Dendritic cell treated with granulocyte-macrophage colony-stimulating factor and Interleukin-4, amounts not matched to agents 40 ng/mL and 50 ng/mL, for 4 days (primary cell): Measurements from ENCODE around the gene PROKR2.

ENCODE experiments used
- H3K27ac Mint-ChIP-seq: one replicate; pipeline ENCODE4 v1.8.0; 2022; ENCODE audit warnings: mild to moderate bottlenecking, mixed read lengths
- H3K27me3 Mint-ChIP-seq: one replicate; pipeline ENCODE4 v1.8.0; 2022; ENCODE audit warnings: mild to moderate bottlenecking, mixed read lengths
- H3K36me3 Mint-ChIP-seq: one replicate; pipeline ENCODE4 v1.8.0; 2022; ENCODE audit warnings: low read depth, mixed read lengths
- H3K4me1 Mint-ChIP-seq: one replicate; pipeline ENCODE4 v1.8.0; 2022; ENCODE audit warnings: low read depth, mixed read lengths
- H3K4me3 Mint-ChIP-seq: one replicate; pipeline ENCODE4 v1.8.0; 2022; ENCODE audit warnings: mild to moderate bottlenecking, moderate library complexity, mixed read lengths
- H3K9me3 Mint-ChIP-seq: one replicate; pipeline ENCODE4 v1.8.0; 2022; ENCODE audit warnings: mixed read lengths
- intact Hi-C: fragments of 100-400 bp; cut with micrococcal nuclease; formaldehyde crosslinking; loops from one replicate; pipeline ENCODE4 v1.15.0; 2022

The PROKR2 gene

GRCh38 chr20:5327356-5327755, 10.6 kb upstream of the PROKR2 start:
- Mint-ChIP-seq H3K4me3 (no peak overlapping the region), H3K27ac (no peak overlapping the region), H3K27me3 (peaks cover 19% of the 10 kb centered on the region), H3K4me1 (no peaks in the 10 kb centered on the region), H3K36me3 (no peaks in the 10 kb centered on the region), H3K9me3 (no peaks in the 10 kb centered on the region)
- intact Hi-C loops = no loop called here

- H3K27me3 Mint-ChIP-seq = peaks cover 65% of the 10 kb centered on the region
- intact Hi-C loops = no loop called here
- H3K4me3 Mint-ChIP-seq = no peak overlapping the region
Measured at GRCh38 chr20:5315807-5316187, 957 bp downstream of the PROKR2 start.

GRCh38 chr20:5313916-5314315, 2.8 kb downstream of the PROKR2 start:
- intact Hi-C loops = no loop called here
- Mint-ChIP-seq H3K4me1 (no peaks in the 10 kb centered on the region), H3K27ac (no peak overlapping the region), H3K9me3 (peaks cover 21% of the 10 kb centered on the region), H3K36me3 (no peaks in the 10 kb centered on the region), H3K4me3 (no peak overlapping the region), H3K27me3 (peaks cover 60% of the 10 kb centered on the region)

More at GRCh38 chr20:5315807-5316187, 957 bp downstream of the PROKR2 start:
- no peak overlapping the region for H3K27ac Mint-ChIP-seq
- H3K4me1 Mint-ChIP-seq = no peaks in the 10 kb centered on the region
- peaks cover 3% of the 10 kb centered on the region for H3K9me3 Mint-ChIP-seq
- no peaks in the 10 kb centered on the region for H3K36me3 Mint-ChIP-seq

DNA sequence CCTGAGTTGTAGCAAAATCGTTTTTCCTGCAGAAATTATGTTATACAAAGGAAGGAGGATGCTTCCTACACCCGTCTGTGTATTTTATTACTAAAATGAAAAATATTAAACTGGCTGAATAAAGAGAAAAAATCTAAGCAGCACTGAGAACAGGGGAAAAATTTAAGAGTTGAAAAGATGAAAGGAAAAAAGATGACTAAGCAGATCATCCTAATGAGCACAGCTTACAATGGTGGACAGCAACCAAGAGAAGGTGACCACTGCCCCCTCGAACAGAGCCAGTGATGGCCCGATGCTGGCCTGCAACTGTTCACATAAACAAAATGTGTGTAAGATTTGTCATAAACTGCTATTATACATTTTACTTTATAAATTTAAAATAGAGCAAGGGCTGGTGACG, 4.2 kb downstream of the PROKR2 start:
- peaks cover 46% of the 10 kb centered on the region for H3K27me3 Mint-ChIP-seq
- H3K9me3 Mint-ChIP-seq = peaks cover 35% of the 10 kb centered on the region
- no peak overlapping the region for H3K27ac Mint-ChIP-seq
- H3K36me3 Mint-ChIP-seq = no peaks in the 10 kb centered on the region
- intact Hi-C loops = no loop called here
- no peaks in the 10 kb centered on the region for H3K4me1 Mint-ChIP-seq
- H3K4me3 Mint-ChIP-seq = no peak overlapping the region

DNA sequence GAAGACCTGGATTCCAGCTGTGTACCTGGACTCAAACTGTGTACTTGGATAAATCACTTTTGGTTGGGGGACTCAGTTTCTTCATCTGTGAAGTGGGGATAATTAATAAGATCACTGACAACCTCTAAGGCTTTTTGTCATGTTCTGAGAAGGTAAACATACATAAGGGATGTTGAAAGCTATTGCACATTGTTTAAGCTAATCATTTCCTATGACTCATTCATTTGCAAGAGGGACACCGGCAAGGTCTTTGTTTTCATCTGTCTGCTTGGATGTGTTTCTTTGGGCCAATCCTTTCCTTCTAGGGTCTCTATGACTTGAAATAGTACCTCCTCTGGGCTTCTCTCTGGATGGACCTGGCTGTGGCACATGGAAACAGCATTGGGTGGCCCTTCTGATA, 6.8 kb downstream of the PROKR2 start:
- Mint-ChIP-seq H3K4me1 (no peaks in the 10 kb centered on the region), H3K36me3 (no peaks in the 10 kb centered on the region), H3K9me3 (peaks cover 54% of the 10 kb centered on the region), H3K4me3 (no peak overlapping the region), H3K27ac (no peak overlapping the region), H3K27me3 (peaks cover 25% of the 10 kb centered on the region)
- intact Hi-C loops = no loop called here

DNA sequence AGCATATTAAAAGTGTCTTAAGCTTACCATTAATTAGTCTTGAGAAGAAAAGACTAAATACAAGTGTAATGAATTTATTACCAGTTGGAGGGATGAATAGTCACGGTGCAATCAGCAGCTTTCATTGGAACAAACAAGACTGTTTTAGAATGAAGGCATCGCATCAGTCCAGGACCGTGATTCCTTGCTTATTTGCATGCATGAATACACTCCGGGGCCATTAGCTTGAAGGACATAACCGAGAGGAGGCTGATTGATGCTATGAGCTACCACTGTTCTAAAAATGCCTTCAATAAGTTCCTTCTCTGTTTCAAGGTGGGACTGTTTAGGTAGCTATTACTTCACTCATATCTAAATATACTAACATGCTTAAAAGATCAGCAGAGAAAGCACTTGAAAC, 17.9 kb downstream of the PROKR2 start:
- H3K9me3 Mint-ChIP-seq = no peaks in the 10 kb centered on the region
- no peaks in the 10 kb centered on the region for H3K4me1 Mint-ChIP-seq
- no peak overlapping the region for H3K4me3 Mint-ChIP-seq
- H3K27me3 Mint-ChIP-seq = peaks cover 15% of the 10 kb centered on the region
- no peaks in the 10 kb centered on the region for H3K36me3 Mint-ChIP-seq
- intact Hi-C loops = no loop called here
- no peak overlapping the region for H3K27ac Mint-ChIP-seq

DNA sequence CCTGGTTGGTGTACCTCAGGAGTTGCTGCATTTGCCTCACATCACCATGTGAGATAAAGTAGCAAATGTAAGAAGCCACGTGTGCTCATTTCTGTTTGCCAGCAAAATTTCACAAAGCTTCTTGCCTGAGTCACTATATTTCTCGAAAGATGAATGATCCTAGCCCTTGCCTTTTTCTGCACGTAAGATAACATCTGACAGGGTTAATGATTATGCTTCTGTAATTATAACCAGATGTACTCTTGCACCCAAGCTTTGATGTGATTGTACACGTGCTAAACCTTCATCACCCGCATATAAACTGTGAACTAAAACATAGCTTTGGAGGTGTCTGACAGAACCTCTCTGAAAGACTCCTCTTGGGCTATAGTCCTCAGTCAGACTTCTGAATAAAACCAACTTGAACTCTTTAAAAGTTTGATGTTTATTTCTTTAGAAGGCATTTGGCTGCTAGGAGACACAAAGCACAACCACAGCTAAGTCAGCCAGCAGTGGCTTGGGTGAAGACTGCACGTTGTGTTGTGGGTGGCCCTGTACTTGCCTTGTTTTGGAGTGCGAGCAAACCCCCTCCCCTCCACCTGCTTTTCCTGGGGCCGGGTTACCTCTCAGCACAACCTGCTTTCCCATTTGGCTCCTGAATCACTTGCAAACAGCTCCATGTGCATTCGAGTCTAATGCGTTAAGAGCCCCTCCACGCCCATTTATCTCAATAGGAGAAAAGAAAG, 19.3 kb downstream of the PROKR2 start:
- no peak overlapping the region for H3K27ac Mint-ChIP-seq
- no peak overlapping the region for H3K4me3 Mint-ChIP-seq
- H3K4me1 Mint-ChIP-seq = no peaks in the 10 kb centered on the region
- no peaks in the 10 kb centered on the region for H3K36me3 Mint-ChIP-seq
- H3K27me3 Mint-ChIP-seq = peaks cover 20% of the 10 kb centered on the region
- H3K9me3 Mint-ChIP-seq = no peaks in the 10 kb centered on the region
- intact Hi-C loops = no loop called here

DNA sequence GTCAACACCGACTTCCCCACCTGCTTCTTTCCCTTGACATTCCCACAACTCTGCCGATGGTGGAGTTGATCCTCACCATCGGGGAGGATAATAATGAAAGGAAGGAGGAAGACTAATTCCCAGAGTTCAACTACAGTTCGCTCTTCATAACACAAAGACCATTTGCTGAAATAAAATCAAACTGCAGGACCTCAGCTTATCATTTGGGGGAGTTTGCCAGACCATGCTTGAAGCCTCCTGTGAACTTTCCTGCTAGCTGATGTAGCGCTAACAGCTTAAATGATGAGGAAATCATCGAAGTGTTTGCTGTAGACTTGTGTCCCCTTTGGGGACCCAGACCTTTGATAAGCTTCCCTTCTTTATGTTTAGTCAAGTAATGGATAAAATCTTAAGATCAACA, 26.2 kb downstream of the PROKR2 start:
- Mint-ChIP-seq H3K36me3 (no peaks in the 10 kb centered on the region), H3K27ac (no peak overlapping the region), H3K4me1 (no peaks in the 10 kb centered on the region), H3K9me3 (no peaks in the 10 kb centered on the region), H3K4me3 (no peak overlapping the region), H3K27me3 (peaks cover 19% of the 10 kb centered on the region)
- intact Hi-C loops = no loop called here

GRCh38 chr20:5282561-5282960, 34.2 kb downstream of the PROKR2 start:
- Mint-ChIP-seq H3K4me3 (no peak overlapping the region), H3K4me1 (peaks cover 11% of the 10 kb centered on the region), H3K36me3 (no peaks in the 10 kb centered on the region), H3K9me3 (peaks cover 26% of the 10 kb centered on the region), H3K27me3 (peaks cover 23% of the 10 kb centered on the region), H3K27ac (no peak overlapping the region)
- intact Hi-C loops = no loop called here

- H3K27me3 Mint-ChIP-seq = peaks cover 26% of the 10 kb centered on the region
- intact Hi-C loops = no loop called here
- peaks cover 11% of the 10 kb centered on the region for H3K4me1 Mint-ChIP-seq
- no peaks in the 10 kb centered on the region for H3K36me3 Mint-ChIP-seq
- no peak overlapping the region for H3K4me3 Mint-ChIP-seq
- peaks cover 26% of the 10 kb centered on the region for H3K9me3 Mint-ChIP-seq
- H3K27ac Mint-ChIP-seq = no peak overlapping the region
Measured at GRCh38 chr20:5279661-5280060, 37.1 kb downstream of the PROKR2 start.

GRCh38 chr20:5272268-5272667, 44.5 kb downstream of the PROKR2 start:
- Mint-ChIP-seq H3K36me3 (no peaks in the 10 kb centered on the region), H3K27me3 (peaks cover 13% of the 10 kb centered on the region), H3K4me1 (no peaks in the 10 kb centered on the region), H3K9me3 (no peaks in the 10 kb centered on the region), H3K4me3 (no peak overlapping the region), H3K27ac (no peak overlapping the region)
- intact Hi-C loops = no loop called here

GRCh38 chr20:5270603-5271002, 46.2 kb downstream of the PROKR2 start:
- Mint-ChIP-seq H3K27me3 (peaks cover 13% of the 10 kb centered on the region), H3K4me3 (no peak overlapping the region), H3K4me1 (no peaks in the 10 kb centered on the region), H3K27ac (no peak overlapping the region), H3K36me3 (no peaks in the 10 kb centered on the region), H3K9me3 (no peaks in the 10 kb centered on the region)
- intact Hi-C loops = no loop called here

GRCh38 chr20:5268449-5268848, 48.3 kb downstream of the PROKR2 start:
- Mint-ChIP-seq H3K27ac (no peak overlapping the region), H3K36me3 (no peaks in the 10 kb centered on the region), H3K4me3 (no peak overlapping the region), H3K9me3 (no peaks in the 10 kb centered on the region), H3K4me1 (no peaks in the 10 kb centered on the region), H3K27me3 (peaks cover 13% of the 10 kb centered on the region)
- intact Hi-C loops = no loop called here

DNA sequence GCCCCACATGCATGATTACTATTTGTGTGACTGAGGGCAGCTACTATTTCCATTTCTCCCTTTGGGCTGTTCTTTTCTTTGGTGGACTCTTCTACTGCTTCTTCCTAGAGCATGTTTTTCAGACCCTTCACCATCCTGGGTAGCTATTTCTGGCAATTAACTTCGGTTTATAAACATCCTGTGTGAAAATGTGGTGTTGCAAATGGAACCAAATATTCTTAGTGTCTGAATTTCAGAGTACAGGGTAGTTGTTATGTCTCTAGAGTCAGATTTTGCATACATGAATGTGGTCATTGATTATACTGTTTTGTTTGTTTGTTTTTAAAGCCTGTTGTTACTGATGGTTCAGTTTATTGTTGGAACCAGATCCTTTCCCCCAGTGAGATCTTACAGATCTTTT, 49.7 kb downstream of the PROKR2 start:
- intact Hi-C loops = no loop called here
- no peak overlapping the region for H3K4me3 Mint-ChIP-seq
- H3K27me3 Mint-ChIP-seq = peaks cover 16% of the 10 kb centered on the region
- no peaks in the 10 kb centered on the region for H3K36me3 Mint-ChIP-seq
- H3K9me3 Mint-ChIP-seq = no peaks in the 10 kb centered on the region
- H3K27ac Mint-ChIP-seq = no peak overlapping the region
- no peaks in the 10 kb centered on the region for H3K4me1 Mint-ChIP-seq
